Measurements from ENCODE around the gene SLC4A1AP. TPM values are rescaled to one million over a fixed set of nuclear protein-coding genes. Genes with fewer than 3 reads are reported as not detected.
A peak's percentile ranks its signal among the peaks of the same experiment; 100 is the strongest.

SLC4A1AP gene
- total RNA-seq, 1 donor from 2014 or later, result 18.7 TPM

DNA sequence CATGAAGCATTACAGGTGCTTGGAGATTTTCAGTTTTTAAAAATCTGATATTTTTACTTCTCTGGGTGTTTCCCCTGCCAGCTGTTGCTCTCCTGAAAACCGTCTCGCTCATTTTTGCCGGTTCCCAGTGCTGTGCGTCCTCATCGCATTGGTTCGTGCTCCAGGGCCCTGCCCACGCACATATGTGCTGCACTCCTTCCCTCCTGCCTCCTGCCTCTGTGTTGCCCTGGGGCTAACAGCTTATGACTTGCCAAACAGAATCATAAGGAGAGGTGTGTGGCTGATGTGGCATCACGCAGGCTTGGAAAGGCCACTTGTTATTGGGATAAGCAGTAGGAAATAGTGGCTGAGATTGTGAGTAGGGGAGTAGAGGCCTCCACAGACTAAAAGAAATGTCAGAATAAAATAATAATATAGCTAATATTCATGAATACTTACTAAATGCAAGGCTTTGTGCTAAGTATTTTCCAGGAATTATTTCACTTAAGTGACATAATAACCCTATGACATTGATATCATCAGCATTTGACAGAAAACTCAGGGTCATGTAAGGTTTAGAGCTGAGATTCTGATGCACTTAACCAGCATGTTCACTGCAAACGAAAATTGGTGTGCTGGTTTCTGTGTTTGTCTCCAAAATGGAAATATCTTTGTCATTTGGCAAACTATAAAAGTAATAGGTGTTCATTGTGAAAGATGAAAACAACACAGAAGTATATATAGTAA lies 53.5 kb downstream of the SLC4A1AP start:
- DNase-seq (ENCODE audit: low read depth in 2 of 2), result no peak

DNA sequence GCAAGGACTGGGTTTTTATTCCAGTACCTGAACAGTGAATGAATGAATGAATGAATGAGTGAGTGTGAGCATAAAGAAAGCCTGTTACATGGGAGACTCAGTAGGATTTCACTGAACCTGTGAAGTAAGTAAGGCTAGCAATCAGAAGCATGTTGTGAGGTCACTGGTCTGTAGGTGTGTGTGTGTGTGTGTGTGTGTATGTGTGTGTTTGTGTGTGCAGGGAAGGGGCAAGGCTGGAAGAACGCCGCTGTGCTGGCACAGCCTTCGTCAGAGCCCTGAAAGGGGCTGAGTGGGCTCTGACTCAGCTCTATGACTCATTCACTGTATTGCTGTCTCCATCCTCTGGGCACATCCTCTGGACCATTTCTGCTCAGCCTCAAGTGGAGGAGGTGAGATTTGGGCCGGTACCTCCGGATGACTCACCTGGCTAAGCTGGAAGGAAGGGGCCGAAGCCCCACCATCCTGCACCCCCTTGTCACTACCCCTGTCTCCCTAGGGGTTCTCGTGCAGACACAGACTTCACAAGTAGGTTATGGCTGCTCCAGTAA lies 56.4 kb downstream of the SLC4A1AP start:
- DNase-seq (ENCODE audit: low read depth in 2 of 2), result peak; percentile 47 to 93

DNA sequence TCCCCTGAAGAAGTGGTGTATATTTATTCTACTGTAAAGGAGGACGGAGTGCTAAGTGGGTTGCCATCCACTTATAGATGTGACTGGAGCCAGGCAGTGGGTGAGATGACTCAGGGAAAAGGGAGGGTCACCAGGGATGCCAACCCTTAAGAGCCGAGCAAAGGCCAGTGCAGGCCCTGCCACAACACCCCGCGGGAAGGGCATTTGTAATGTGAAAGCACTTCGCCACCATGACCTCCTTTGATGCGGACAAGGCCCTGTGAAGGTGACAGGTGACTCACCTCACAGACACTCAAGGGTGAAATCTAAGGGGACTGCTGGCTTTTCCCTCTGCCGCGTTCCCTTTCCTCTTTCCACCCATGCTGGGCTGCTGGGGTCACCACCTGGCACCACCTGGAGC lies 57.6 kb downstream of the SLC4A1AP start:
- DNase-seq (ENCODE audit: low read depth in 2 of 2), result no peak

DNA sequence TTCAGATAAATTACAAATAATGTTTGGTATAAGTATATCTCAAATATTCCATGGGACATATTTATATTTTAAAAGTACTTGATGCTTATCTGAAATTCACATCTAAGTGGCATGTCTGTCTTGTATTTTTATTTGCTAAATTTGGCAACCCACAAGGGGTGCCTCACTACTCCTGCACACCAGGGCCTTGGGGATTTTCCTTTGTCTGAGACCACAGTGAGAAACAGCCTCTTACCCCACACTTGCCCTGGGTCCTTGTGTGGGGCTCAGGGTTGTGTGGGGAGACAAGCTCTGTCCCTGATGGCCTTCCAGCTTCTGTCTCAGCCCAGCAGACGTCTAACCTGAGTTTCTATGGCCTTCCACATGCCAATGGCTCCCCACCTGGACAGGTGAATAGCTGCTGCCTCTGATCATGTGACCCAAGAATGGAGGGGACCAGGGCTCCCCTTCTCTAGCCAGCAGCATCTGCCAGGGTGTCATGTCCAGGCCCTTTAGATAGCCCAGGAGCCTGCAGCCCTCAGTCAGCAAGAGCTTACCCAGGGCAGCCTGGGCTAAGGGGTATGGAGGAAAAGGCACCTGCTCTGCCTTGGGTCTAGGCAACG lies 58.3 kb downstream of the SLC4A1AP start:
- DNase-seq (ENCODE audit: low read depth in 2 of 2), result no peak

DNA sequence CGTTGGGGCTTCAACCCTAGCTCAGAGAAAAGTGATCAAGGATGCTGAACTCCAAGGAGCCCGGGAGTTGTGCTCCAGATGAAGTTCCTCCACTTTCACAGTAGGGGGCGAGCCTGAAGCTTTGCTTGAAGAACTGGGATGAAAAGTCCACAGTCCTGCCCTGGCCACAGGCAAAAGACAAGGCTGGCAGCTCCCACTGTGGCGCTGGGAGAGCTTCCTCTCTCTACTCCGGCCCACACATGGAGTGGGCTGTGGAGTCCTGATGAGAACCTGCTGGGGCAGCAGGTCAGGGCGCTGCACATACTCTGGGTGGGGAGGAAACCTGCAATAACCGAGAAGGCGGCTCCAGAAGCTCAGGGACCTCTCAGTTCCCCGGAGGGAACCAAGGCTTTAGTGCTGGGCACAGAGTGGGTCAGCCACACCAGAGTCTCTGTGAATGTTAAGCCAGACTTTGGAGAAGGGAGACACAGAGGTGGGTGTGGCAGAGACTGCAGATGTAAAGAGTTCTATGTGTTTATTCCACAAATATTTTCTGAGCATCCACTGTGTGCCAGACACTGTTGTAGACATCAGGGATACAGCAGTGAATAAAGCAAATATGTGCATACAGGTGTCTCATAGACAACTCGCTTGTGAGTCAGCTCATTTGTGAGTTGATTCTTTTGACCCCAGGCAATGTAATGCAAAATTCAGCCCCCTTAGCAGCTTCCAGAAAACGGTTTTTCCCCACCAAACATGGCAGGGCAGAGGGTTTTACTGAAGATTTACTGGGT lies 59.9 kb downstream of the SLC4A1AP start:
- peak; percentile 67 to 82 for DNase-seq (ENCODE audit: low read depth in 2 of 2)

DNA sequence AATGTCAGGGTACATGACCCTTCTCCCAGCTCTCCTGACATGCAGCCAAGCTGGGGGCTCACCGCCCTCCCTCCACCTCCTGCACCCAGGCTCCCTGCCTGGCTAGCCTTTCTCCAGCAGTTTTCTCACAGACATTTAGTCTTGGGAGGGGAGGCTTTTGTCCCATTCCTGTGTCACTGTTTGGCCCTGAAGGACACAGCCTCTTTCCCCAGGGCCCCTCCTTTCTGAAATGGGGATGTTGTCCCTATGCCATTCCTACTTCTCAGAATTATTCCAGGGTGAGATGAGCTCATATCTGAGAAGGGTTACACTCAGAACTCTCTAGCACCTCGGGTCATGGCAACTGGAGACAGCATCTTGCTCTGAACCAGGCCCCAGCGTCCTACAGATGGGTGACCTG lies 60.5 kb downstream of the SLC4A1AP start:
- DNase-seq (ENCODE audit: low read depth in 2 of 2), result no peak

DNA sequence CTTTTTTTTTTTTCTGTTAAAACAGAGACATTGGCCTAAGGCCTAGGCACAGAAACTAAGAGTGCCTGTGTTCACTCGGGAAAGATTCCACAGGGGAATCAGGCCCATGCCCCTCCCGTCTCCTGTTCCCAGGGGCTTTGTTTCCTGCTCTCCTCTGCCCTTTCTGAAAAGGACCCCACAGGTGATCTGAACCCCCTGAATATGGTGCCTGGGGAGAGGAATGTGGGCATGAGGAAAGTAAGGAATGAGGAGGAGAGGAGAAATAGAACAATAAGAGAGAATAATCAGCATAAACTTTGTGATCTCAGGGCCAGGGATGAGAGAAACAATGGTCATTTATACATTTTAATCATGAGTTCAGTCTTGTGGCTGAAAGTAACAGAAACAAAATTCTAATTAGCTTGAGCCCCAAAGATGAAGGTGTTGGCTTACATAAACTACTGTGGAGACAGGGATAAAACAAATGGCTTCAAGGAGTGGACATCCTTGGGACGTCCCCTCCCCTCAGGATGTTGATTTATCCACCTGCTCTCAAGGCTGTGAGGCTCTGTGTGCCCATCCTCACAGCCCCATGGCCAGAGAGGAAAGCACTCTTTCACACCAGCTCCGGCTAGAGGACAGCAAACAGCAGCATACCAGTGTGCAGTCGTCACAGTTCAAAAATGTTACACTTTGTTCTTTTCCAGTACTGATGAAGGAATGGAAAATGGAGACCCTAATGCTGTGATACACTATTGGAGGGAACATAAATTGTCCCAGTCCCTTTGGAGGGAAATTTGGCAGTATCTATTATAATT lies 61.4 kb downstream of the SLC4A1AP start:
- DNase-seq (ENCODE audit: low read depth in 2 of 2), result peak in 1 of 2 donors; percentile 88

DNA sequence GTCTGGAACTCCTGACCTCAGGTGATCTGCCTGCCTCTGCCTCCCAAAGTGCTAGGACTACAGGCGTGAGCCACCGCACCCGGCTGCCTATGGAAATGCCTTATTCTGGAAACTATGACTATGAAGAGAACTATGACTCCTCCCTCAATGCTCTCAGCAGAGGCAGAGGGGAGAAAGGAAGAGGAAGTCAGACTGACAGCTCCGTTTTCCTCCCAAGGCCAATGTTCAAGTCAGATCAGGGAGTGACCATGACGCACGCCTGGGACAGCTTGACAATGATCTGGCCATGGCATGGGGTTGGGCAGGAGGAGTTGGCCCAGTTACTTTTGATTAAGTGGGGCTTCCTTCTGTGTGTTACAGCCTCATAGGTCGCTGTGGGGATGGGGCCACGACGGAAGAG lies 63.6 kb downstream of the SLC4A1AP start:
- DNase-seq (ENCODE audit: low read depth in 2 of 2), result peak; percentile 70 to 85

DNA sequence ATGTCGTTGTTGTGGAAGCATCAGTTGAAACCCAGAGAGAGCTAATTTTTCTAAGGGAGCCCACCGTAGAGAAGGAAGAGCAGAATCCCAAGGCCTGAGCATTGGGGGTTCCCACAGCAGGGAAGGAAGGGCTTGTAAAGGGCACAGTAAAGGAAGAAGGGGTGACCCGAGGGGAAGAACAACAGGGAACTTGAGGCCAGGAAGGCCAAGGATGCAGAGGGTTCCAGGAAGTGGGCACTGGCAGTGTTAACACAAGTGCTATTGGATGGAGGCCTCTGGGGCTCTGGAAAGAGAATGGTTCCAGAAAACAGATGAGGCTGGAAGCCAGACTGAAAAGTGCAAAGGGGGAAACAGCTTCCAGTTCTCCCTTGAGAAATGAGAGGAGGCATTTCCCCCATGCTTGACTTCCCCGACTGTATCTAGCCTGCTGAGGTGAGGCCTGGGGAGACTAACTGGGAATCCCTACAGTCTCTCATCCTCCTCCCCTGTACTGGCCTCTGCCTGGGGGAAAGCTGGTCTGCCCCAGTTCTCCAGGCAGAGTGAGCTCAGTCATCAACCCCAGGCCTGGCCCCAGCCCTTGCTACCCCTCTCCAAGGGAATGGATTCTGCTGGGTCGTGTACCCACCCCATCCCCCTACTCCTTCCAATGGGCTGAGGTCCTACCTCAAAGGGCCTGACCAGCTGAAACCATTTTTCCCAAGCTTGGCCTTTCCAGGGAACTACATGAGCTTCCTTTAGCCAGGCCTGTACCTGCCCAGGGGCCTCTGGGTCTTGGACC lies 64.6 kb downstream of the SLC4A1AP start:
- DNase-seq (ENCODE audit: low read depth in 2 of 2), result no peak

DNA sequence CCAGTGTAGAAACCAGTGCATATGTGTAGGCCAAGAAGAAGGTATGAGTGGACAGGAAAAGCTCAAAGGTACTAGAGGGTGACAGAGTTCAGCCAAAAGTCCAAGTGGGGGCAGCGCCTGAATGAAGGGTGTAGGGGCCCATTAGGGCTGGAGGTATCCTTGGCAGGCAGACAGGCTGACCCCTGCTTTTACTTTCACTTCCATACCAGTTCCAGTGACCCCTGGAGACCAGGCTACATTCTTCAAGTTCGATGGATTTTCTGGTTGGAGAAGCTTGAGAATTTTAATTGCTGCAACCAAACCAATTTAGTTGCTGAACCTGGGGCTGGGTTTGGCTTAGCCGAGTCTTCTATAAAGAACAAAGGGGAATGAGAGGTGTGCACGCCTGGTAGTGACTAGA lies 65.5 kb downstream of the SLC4A1AP start:
- DNase-seq (ENCODE audit: low read depth in 2 of 2), result no peak

DNA sequence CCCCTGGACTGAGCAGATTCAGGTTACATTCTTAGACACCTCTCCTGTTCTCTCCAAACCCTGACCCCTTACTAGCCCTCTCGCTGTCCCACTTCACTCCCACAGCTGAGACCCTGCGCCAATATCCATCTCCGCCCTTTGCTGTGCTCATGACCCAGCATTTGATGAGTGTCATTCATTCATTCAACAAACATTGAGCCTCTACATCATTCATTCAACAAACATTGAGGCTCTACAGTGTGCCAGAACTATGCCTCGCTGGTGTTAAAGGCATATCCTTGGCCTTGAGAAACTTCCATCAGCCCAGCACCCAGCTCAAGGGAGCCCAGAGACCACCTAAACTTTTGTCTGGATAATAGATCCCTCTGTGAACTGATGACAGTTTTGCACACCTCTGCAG lies 65.9 kb downstream of the SLC4A1AP start:
- DNase-seq (ENCODE audit: low read depth in 2 of 2), result no peak

DNA sequence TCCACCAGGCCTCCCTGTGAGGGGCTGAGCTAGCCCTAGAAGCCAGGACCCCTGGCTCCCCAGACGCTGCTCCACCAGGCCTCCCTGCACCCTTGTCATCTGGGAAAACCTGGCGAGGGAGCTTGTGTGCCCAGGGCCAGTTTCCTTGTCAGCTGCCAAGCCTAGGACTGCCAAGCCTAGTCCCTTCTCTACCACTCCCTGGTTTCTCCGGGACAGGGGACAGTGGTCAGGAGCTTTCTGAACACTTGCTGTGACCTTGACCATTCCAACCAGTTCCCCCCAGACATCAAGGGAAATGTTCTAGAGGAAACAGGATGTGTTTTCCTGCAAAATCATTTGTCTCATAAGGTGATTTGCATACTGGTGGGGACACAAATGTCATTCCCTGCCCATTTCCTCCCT lies 66.6 kb downstream of the SLC4A1AP start:
- DNase-seq (ENCODE audit: low read depth in 2 of 2), result no peak

DNA sequence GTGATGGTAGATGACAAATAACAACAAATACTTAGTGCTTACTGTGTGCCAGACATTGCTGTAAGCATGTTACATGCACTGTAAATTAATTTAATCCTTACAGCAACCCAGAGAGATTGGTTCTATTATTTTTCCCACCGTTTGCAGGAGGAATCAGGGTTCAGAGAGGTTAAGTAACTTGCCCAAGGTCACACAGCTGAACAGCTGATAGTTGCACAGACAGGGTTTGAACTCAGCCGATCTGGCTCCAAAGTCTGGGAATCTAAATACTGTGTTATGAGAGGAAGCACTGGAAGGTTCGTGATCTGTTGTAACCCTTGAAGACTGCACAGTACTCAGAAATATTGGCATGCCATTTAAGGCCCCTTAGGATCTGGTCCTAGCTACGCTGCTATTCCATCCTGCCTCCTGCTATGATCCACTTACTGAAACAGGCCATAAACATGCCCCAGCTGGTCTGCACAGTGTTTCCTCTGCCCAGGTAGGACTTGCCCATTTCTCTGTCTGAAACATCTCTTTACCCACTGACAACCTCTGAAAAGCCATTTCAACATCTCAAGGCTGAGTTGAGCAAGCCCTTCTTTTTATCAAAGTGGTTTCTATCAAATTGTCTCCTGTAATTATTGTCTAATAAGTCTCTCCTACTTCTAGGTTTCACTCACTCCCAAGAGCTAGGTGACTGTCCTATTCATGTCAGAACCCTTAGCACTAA lies 67.4 kb downstream of the SLC4A1AP start:
- DNase-seq (ENCODE audit: low read depth in 2 of 2), result no peak

DNA sequence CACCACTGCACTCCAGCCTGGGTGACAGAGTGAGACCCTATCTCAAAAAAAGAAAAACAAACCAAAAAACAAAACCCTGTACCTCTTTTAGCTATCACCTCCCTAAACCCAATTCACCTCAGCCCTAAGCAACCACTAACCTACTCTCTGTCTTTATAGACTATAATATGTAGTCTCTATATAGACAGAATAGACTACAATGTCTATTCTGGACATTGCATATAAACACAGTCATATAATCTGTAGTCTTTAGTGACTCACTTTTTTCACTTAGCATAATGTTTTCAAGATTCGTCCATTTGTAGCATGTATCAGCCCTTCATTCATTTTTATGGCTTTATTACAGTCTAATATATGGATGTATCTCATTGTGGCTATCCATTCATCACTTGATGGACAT lies 70.6 kb downstream of the SLC4A1AP start:
- no peak for DNase-seq (ENCODE audit: low read depth in 2 of 2)

DNA sequence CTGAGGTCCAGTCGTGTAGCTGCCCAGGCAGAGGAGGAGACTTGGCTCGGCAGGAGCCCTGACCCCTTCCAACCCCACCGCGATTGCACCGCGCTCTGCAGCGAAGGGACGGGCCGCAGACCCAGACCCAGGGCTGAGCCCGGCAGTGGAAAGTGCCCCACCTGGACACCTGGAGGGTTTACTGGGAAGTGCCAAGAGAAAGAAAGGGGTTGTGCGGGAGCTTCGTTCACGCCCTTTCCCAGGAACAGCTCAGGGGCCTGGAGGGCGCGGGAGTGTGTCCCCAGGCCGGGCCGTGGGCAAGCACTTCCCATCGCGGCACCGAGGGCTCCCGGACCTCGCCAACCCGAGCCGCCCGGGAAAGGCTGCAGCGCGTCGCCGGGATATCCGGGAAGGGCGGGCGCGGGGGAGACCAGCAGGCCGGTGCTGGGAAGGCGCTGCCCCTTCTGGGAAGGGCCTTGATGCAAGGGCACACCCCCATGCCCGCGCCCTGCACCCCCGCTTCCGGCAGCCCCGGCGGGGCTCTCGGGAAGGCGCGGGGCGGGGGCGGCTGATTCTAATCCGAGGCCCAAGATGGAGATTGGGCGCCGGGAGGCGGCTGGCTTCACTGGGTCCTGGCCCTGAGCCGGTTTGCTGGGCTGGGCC lies 71.7 kb downstream of the SLC4A1AP start:
- peak; percentile 26 to 55 for DNase-seq (ENCODE audit: low read depth in 2 of 2)

DNA sequence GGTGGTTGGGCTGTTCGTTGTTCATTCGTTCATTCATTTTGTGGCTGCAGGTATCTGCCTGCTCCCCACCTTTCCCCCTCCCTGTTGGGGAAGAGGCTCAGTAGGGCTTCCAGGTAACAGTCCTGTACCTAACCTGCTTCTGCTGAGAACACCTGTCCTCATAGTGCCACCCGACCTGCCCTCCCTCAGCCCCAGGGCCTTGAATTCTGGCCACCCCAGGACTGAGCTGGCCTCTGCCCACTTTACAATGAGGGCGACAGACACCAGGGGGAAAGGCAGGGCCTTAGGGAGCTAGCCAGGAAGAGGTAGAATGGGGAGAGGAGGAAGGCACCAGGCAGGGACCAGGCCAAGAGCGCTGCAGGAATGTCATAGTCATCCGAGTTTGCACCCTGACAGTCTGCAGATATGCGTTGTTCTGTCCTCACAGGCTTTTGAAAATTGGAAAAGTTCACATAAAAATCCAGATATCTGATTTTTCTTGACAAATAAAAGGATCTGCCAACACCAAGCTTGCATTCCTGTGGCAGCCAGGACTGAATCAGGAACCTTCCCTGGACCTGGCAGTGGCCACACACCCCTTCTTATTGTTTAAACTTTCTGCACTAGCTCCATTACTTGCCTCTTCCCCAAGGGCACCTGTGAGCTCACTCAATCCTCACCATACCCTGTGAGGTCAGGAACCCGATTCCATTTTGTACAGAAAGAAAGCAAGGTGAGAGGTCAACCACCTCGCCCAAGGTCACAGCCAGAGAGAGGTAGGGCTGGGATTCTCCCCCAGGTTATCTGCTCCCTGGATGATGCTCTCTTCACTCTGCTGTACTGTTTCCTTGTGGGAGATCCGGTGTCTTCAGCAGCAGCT lies 72.6 kb downstream of the SLC4A1AP start:
- DNase-seq (ENCODE audit: low read depth in 2 of 2), result no peak

DNA sequence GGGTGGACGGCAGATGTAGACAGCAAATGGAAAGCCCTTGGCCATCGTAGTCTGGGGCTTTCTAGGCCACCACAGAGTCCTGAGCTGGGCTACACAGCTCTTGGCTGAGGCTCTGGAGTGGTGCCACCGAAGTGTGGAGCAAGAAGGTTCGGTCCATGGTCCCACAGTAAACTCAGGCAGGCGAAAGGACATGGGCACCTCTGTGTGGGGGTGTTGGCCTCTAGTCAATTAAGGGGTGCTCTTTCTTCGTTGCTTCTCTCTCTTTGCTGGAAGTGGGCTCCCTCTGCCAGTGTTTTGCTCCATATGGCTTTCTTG lies 73.2 kb downstream of the SLC4A1AP start:
- no peak for DNase-seq (ENCODE audit: low read depth in 2 of 2)

DNA sequence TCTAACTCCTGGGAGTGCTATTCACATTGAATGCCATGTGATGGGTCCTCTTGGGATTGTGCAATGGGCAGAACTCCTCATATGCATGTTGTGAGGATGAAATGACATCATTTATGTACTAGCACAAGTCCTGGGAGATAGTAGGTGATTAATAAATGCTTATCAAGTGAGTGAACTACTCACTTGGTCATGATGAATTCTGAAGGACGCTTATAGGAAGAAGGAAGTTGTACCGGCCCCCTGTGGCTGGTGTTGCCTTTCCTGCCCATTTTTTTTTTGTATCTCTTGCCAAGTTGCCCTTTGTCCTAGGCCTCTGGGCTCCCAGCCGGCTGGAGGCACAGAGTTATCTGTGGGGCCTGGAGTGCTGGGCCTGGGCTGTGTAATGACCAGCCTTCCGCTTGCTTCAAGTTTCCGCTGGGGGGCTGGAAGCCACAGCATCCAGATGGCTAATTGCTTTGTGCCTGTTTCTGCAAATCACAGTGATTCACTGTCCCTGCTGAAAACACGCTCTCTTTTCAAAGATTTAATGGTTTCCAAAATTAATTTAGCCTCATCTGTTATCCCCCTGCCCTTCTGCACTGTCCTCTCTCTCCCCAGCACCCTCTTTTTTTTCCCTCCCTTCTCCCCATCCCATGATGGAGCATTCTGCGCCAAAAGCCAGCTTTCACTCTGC lies 74.1 kb downstream of the SLC4A1AP start:
- DNase-seq (ENCODE audit: low read depth in 2 of 2), result peak; percentile 79 to 86
